OCI-LY1 (cell line): ENCODE measurements around the gene HOXB7.

Source experiments
- H2AFZ ChIP-seq: fragments of 200-600 bp; sonication (generic), shearing (Covaris generic); 2 replicates; pipeline ENCODE4 v1.6.0; 2014; ENCODE audit warnings: antibody characterized with exemption, mild to moderate bottlenecking, low read length
- H3F3A ChIP-seq: fragments of 200-600 bp; sonication (generic), shearing (Covaris generic); 2 replicates; pipeline ENCODE4 v1.6.0; 2014; ENCODE audit warnings: mild to moderate bottlenecking, antibody characterized with exemption, low read length, moderate library complexity; ENCODE audit not compliant: insufficient read depth
- H3K27ac ChIP-seq: fragments of 200-600 bp; sonication (generic); 2 replicates; pipeline ENCODE4 v1.5.1; 2014; ENCODE audit warnings: low read length, mixed run types, mild to moderate bottlenecking, low read depth; ENCODE audit not compliant: poor library complexity, severe bottlenecking
- H3K27me3 ChIP-seq: fragments of 200-600 bp; sonication (generic); 2 replicates; pipeline ENCODE4 v1.6.0; 2014; ENCODE audit warnings: antibody characterized with exemption, mild to moderate bottlenecking, low read length, moderate library complexity; ENCODE audit not compliant: insufficient read depth
- H3K36me3 ChIP-seq: fragments of 200-600 bp; sonication (generic); 2 replicates; pipeline ENCODE4 v1.6.1; 2014; ENCODE audit warnings: mild to moderate bottlenecking, antibody characterized with exemption, low read length, moderate library complexity, mixed read lengths; ENCODE audit not compliant: insufficient read depth
- H3K4me1 ChIP-seq: fragments of 200-600 bp; sonication (generic); 2 replicates; pipeline ENCODE4 v1.5.1; 2014; ENCODE audit warnings: mild to moderate bottlenecking, low read length, moderate library complexity; ENCODE audit not compliant: insufficient read depth, severe bottlenecking
- H3K4me2 ChIP-seq: fragments of 200-600 bp; sonication (generic), shearing (Covaris generic); 2 replicates; pipeline ENCODE4 v1.6.1; 2014; ENCODE audit warnings: low read length
- H3K4me3 ChIP-seq: fragments of 200-600 bp; sonication (generic); 2 replicates; pipeline ENCODE4 v1.5.1; 2014; ENCODE audit warnings: low read length, low read depth, mild to moderate bottlenecking, mixed read lengths; ENCODE audit not compliant: poor library complexity, severe bottlenecking
- H3K79me2 ChIP-seq: fragments of 200-600 bp; shearing (Covaris generic); 2 replicates; pipeline ENCODE4 v1.6.1; 2016; ENCODE audit warnings: mixed run types, low read length, mixed read lengths; ENCODE audit not compliant: insufficient read depth
- H3K9ac ChIP-seq: fragments of 200-600 bp; sonication (generic), shearing (Covaris generic); 2 replicates; pipeline ENCODE4 v1.6.1; 2014; ENCODE audit warnings: mild to moderate bottlenecking, low read length, mixed read lengths
- H3K9me2 ChIP-seq: fragments of 200-600 bp; sonication (generic), shearing (Covaris generic); 2 replicates; pipeline ENCODE4 v1.6.1; 2014; ENCODE audit warnings: low read depth, mild to moderate bottlenecking, low read length, mixed read lengths
- H3K9me3 ChIP-seq: fragments of 200-600 bp; shearing (Covaris generic); 2 replicates; pipeline ENCODE4 v1.6.1; 2014; ENCODE audit warnings: low read length, mixed read lengths
- H4K20me1 ChIP-seq: fragments of 200-600 bp; sonication (generic), shearing (Covaris generic); 2 replicates; pipeline ENCODE4 v1.6.0; 2016; ENCODE audit warnings: mild to moderate bottlenecking, low read length; ENCODE audit not compliant: insufficient read depth
- EZH2 ChIP-seq: fragments of 200-600 bp; sonication (generic), shearing (Covaris generic); IDR thresholded peaks from 2 replicates; pipeline ENCODE4 v1.8.0; 2017; ENCODE audit warnings: borderline replicate concordance, mixed run types, mild to moderate bottlenecking, antibody characterized with exemption, low read length, moderate library complexity, mixed read lengths
- TF ChIP-seq, protein P1 (sequence below): fragments of 200-600 bp; sonication (generic), shearing (Covaris generic); IDR thresholded peaks from 2 replicates; pipeline ENCODE4 v1.5.1; 2017; ENCODE audit warnings: mild to moderate bottlenecking, antibody characterized with exemption, low read length, moderate library complexity, mixed read lengths

HOXB7 gene

DNA sequence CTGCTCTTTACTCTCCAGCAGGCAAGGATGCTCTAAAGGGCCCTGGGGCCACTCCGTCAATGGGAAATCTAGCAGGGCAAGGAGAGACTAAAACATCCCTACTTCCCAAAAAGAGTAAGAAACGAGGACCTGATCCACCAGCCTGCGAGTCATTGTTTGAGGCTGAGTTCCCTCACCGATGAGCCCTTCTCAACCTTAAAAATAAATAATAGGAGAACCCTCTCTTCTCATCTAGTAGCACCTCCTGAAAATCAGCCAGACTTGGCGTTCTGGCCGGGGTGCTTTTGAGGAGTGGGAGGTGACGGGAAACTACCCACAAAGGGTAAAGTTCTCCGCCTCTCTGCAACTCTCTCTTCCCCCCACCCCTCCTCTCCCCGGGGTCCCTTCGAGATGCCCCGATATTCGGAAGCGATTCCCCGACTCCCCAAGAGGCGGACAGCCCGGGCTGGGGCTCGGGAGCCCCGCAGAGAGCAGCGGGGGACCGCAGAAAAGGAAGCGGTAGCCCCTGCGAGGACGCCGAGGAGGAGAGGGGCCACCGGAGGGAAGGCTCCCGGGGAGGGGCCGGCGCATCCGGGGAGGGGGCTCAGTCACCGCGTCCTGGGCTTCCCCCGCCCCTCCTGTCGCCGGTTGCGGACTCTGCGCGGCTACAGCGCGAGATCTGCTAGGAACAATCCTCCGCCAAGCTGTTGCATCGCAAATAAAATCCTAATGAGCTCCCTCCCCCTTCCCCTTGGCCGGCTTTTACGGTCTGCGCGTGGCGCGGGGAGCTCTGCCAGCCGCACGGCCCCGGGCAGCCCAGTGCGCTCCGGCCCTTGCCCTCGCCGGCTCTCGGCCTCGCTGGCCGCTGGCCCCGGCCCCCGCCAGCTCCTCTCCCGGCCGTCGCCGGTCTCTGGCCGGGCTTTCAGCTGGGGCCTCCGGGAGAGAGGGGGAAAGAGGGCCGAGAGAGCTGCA is 14.0 kb upstream of the HOXB7 start:
- H3K27ac ChIP-seq: no peak overlapping the region
- no peaks in the 10 kb centered on the region for H3K9me2 ChIP-seq
- H3K27me3 ChIP-seq: no peaks in the 10 kb centered on the region
- no peaks in the 10 kb centered on the region for H3K79me2 ChIP-seq
- no peak overlapping the region for H3K9ac ChIP-seq
- no peaks in the 10 kb centered on the region for H3K9me3 ChIP-seq
- H3K4me1 ChIP-seq: no peaks in the 10 kb centered on the region
- TF ChIP-seq, protein P1, sequence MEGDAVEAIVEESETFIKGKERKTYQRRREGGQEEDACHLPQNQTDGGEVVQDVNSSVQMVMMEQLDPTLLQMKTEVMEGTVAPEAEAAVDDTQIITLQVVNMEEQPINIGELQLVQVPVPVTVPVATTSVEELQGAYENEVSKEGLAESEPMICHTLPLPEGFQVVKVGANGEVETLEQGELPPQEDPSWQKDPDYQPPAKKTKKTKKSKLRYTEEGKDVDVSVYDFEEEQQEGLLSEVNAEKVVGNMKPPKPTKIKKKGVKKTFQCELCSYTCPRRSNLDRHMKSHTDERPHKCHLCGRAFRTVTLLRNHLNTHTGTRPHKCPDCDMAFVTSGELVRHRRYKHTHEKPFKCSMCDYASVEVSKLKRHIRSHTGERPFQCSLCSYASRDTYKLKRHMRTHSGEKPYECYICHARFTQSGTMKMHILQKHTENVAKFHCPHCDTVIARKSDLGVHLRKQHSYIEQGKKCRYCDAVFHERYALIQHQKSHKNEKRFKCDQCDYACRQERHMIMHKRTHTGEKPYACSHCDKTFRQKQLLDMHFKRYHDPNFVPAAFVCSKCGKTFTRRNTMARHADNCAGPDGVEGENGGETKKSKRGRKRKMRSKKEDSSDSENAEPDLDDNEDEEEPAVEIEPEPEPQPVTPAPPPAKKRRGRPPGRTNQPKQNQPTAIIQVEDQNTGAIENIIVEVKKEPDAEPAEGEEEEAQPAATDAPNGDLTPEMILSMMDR: no peak
- TF ChIP-seq EZH2: no peak
- H3F3A ChIP-seq: no peaks in the 10 kb centered on the region
- no peak overlapping the region for H3K4me2 ChIP-seq
- no peak overlapping the region for H3K4me3 ChIP-seq
- no peaks in the 10 kb centered on the region for H4K20me1 ChIP-seq
- H3K36me3 ChIP-seq: no peaks in the 10 kb centered on the region
- H2AFZ ChIP-seq: no peak overlapping the region

- no peaks in the 10 kb centered on the region for H3K9me2 ChIP-seq
- no peak overlapping the region for H3K27ac ChIP-seq
- no peak overlapping the region for H3K4me2 ChIP-seq
- H3K36me3 ChIP-seq: no peaks in the 10 kb centered on the region
- no peak overlapping the region for H3K9ac ChIP-seq
- H3K27me3 ChIP-seq: peaks cover under 1% of the 10 kb centered on the region; the same call in 1 of the 2 replicates
- no peaks in the 10 kb centered on the region for H3K4me1 ChIP-seq
- H3K4me3 ChIP-seq: no peak overlapping the region
- TF ChIP-seq, protein P1: no peak
- TF ChIP-seq EZH2: no peak
- H2AFZ ChIP-seq: no peak overlapping the region
- no peaks in the 10 kb centered on the region for H3K79me2 ChIP-seq
- no peaks in the 10 kb centered on the region for H4K20me1 ChIP-seq
- H3F3A ChIP-seq: no peaks in the 10 kb centered on the region
- H3K9me3 ChIP-seq: no peaks in the 10 kb centered on the region
Observed at GRCh38 chr17:48624118-48624517, 13.3 kb upstream of the HOXB7 start.

DNA sequence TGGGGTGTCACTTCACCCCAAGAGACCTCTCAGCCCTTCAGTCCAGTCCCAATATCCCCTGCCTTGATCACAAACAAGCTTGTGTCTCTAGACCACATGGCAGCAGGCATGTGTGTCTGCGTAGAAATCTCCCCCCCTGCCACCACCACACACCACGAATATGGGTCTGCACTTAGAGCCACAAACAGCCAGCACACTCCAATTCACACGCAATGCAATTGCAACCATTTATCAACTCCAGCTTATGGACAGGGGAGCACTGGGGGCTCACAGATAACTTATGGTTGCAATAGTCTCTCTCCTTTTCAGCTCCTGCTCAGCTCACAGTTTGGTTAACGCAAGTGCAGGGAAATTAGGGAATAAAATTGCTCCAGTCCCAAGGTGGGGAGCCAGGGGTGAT is 12.8 kb upstream of the HOXB7 start:
- no peak overlapping the region for H2AFZ ChIP-seq
- no peaks in the 10 kb centered on the region for H3K36me3 ChIP-seq
- TF ChIP-seq, protein P1: no peak
- no peak for TF ChIP-seq EZH2
- peaks cover 4% of the 10 kb centered on the region; the same call in 1 of the 2 replicates for H3K27me3 ChIP-seq
- H3K9me3 ChIP-seq: no peaks in the 10 kb centered on the region
- H3K79me2 ChIP-seq: no peaks in the 10 kb centered on the region
- H3F3A ChIP-seq: no peaks in the 10 kb centered on the region
- H3K9ac ChIP-seq: no peak overlapping the region
- no peaks in the 10 kb centered on the region for H3K9me2 ChIP-seq
- no peak overlapping the region for H3K4me3 ChIP-seq
- no peaks in the 10 kb centered on the region for H3K4me1 ChIP-seq
- H3K27ac ChIP-seq: no peak overlapping the region
- H4K20me1 ChIP-seq: no peaks in the 10 kb centered on the region
- H3K4me2 ChIP-seq: no peak overlapping the region
